GM13977 (cell line): ENCODE measurements around the gene FZD2.
A peak's percentile ranks its signal among the peaks of the same experiment; 100 is the strongest.
"Not testable (repeated sequence)": the region's sequence is repeated elsewhere in the genome, so short reads cannot be mapped to it uniquely, and the experiment has no call there.

ENCODE experiments used
- DNase-seq: peaks from one replicate; pipeline ENCODE4 v3.0.0; 2012; ENCODE audit warnings: low spot score
- CTCF ChIP-seq: IDR thresholded peaks from 2 replicates; pipeline ENCODE4 v1.5.1; 2012; ENCODE audit warnings: mild to moderate bottlenecking, control low read depth; ENCODE audit not compliant: insufficient read depth; ENCODE audit errors: extremely low read depth, missing control alignments
- in situ Hi-C: fragments of 300-500 bp; cut with MboI; formaldehyde crosslinking; loops from one replicate; pipeline ENCODE4 v1.12.0; 2022; ENCODE audit warnings: low sequenced_read_pairs, low pct_unique_long_range_greater_than_20kb, mixed read lengths, inconsistent platforms; ENCODE audit not compliant: unreplicated experiment

Gene FZD2

GRCh38 chr17:44581868-44582267, 24.6 kb downstream of the FZD2 start:
- TF ChIP-seq CTCF = peak; percentile 28
- no peak for DNase-seq
- in situ Hi-C loops = no loop called here

- TF ChIP-seq CTCF = no peak
- no peak for DNase-seq
- in situ Hi-C loops = no loop called here
Observed at GRCh38 chr17:44584443-44584842, 27.2 kb downstream of the FZD2 start.

- DNase-seq = no peak
- TF ChIP-seq CTCF = no peak
- in situ Hi-C loops = no loop called here
Observed at GRCh38 chr17:44585315-44585714, 28.0 kb downstream of the FZD2 start.

- in situ Hi-C loops = no loop called here
- no peak for TF ChIP-seq CTCF
- DNase-seq = no peak
Observed at GRCh38 chr17:44587339-44587738, 30.1 kb downstream of the FZD2 start.

- in situ Hi-C loops = no loop called here
- DNase-seq = no peak
- no peak for TF ChIP-seq CTCF
Observed at GRCh38 chr17:44589316-44590071, 32.2 kb downstream of the FZD2 start.

GRCh38 chr17:44590072-44590462, 32.8 kb downstream of the FZD2 start:
- DNase-seq, in situ Hi-C loops: not testable (repeated sequence)

GRCh38 chr17:44590762-44591161, 33.5 kb downstream of the FZD2 start:
- DNase-seq, in situ Hi-C loops: not testable (repeated sequence)

- DNase-seq = no peak
- in situ Hi-C loops = no loop called here
- no peak for TF ChIP-seq CTCF
Observed at GRCh38 chr17:44591206-44591605, 33.9 kb downstream of the FZD2 start.
